GM12878 (cell line): ENCODE results near the gene DCC. TPM values are rescaled to one million over a fixed set of nuclear protein-coding genes. Genes with fewer than 3 reads are reported as not detected.

Experiments
- ATAC-seq: fragments of 200-7000 bp; cut with Tn5 transposase; 3 replicates; pipeline ENCODE4 v1.9.1; 2020; ENCODE audit warnings: mild to moderate bottlenecking, moderate library complexity
- BruUV-seq: library from RNA; stranded (reverse); fragments of 400-500 nt; replicated peaks from 2 replicates; lab custom pipeline; 2021; lab: Mats Ljungman, UMichigan
- CTCF ChIA-PET: fragments of 300-600 bp; sonication (Branson Sonifier 250); formaldehyde crosslinking; extraction: SDS; loops from one replicate; lab custom pipeline; 2021; ENCODE audit warnings: inconsistent platforms; lab: Yijun Ruan, JAX
- POLR2A ChIA-PET: fragments of 350-600 bp; formaldehyde crosslinking; extraction: SDS; loops from one replicate; lab custom pipeline; 2021; ENCODE audit warnings: inconsistent platforms; lab: Charles Lee
- RAD21 ChIA-PET: fragments of 300-600 bp; sonication (Branson Sonifier 250); formaldehyde crosslinking; loops from one replicate; lab custom pipeline; 2023; ENCODE audit warnings: antibody characterized with exemption; ENCODE audit not compliant: unreplicated experiment; lab: Charles Lee
- SMC1A ChIA-PET: fragments of 300-600 bp; sonication (Branson Sonifier 250); formaldehyde crosslinking; loops from one replicate; lab custom pipeline; 2023; ENCODE audit not compliant: unreplicated experiment, uncharacterized antibody; lab: Charles Lee
- DNase-seq: peaks from one replicate; pipeline ENCODE4 v3.0.0-alpha.2; 2011; ENCODE audit warnings: low read depth, low spot score
- FAIRE-seq: peaks from 3 replicates; lab custom pipeline; 2011; peaks lifted over from hg19 to GRCh38; lab: Jason Lieb, UNC
- H2AFZ ChIP-seq: 2 replicates; pipeline ENCODE4 v1.6.0; 2011; ENCODE audit warnings: low read depth, low read length, control low read depth; ENCODE audit not compliant: control insufficient read depth
- H3K27ac ChIP-seq: 2 replicates; pipeline ENCODE4 v1.5.1; 2011; ENCODE audit warnings: control low read depth; ENCODE audit not compliant: control insufficient read depth, insufficient read depth
- H3K27me3 ChIP-seq, 2 experiments: replicated peaks in 1 of 2; 2 replicates each; pipeline versions ENCODE4 v1.6.0 to v1.6.1; 2011; ENCODE audit warnings: low read length in 1 of 2; ENCODE audit not compliant: control insufficient read depth in 2 of 2, insufficient read depth in 2 of 2
- H3K36me3 ChIP-seq, 2 experiments: 2 replicates each; pipeline ENCODE4 v1.5.1; 2011; ENCODE audit warnings: low read length in 1 of 2; ENCODE audit not compliant: control insufficient read depth in 2 of 2, insufficient read depth in 2 of 2
- H3K4me1 ChIP-seq: 2 replicates; pipeline ENCODE4 v1.6.1; 2011; ENCODE audit warnings: mild to moderate bottlenecking, low read length, moderate library complexity, mixed read lengths; ENCODE audit not compliant: control insufficient read depth, insufficient read depth
- H3K4me2 ChIP-seq: 2 replicates; pipeline ENCODE4 v1.6.0; 2011; ENCODE audit warnings: control low read depth; ENCODE audit not compliant: control insufficient read depth, insufficient read depth
- H3K4me3 ChIP-seq: fragments of 200-600 bp; sonication (generic); 2 replicates; pipeline ENCODE4 v1.5.1; 2016
- H3K79me2 ChIP-seq: 2 replicates; pipeline ENCODE4 v1.6.0; 2011; ENCODE audit warnings: low read length; ENCODE audit not compliant: control insufficient read depth, insufficient read depth
- H3K9ac ChIP-seq: 2 replicates; pipeline ENCODE4 v1.8.0; 2011; ENCODE audit warnings: low read length, control low read depth, mixed read lengths; ENCODE audit not compliant: control insufficient read depth, insufficient read depth
- H3K9me3 ChIP-seq: replicated peaks from 3 replicates; pipeline ENCODE4 v1.5.1; 2011; ENCODE audit warnings: mild to moderate bottlenecking, low read length; ENCODE audit not compliant: control insufficient read depth, insufficient read depth
- H4K20me1 ChIP-seq: 2 replicates; pipeline ENCODE4 v1.6.0; 2011; ENCODE audit not compliant: control insufficient read depth, insufficient read depth
- BCL11A ChIP-seq: IDR thresholded peaks from 2 replicates; pipeline ENCODE4 v1.6.1; 2011; ENCODE audit warnings: low read depth, low read length
- DPF2 ChIP-seq: fragments of 450-650 bp; IDR thresholded peaks from 2 replicates; pipeline ENCODE4 v1.6.1; 2017; ENCODE audit warnings: mild to moderate bottlenecking
- EP300 ChIP-seq, 2 experiments: fragments of 150-350 bp in 1 of 2; IDR thresholded peaks; 2 replicates each; pipeline ENCODE4 v1.6.1; 2011 to 2012; ENCODE audit warnings: low read depth in 2 of 2, low read length in 2 of 2, borderline replicate concordance in 1 of 2, improper control_type of control experiment in 1 of 2, inconsistent platforms in 1 of 2; ENCODE audit not compliant: control insufficient read depth in 1 of 2
- GATAD2B ChIP-seq: fragments of 450-650 bp; conservative IDR thresholded peaks from 2 replicates; pipeline ENCODE4 v1.6.1; 2017; ENCODE audit warnings: low read depth, mild to moderate bottlenecking, moderate library complexity
- HDAC6 ChIP-seq: fragments of 200-600 bp; sonication (generic); IDR thresholded peaks from one replicate; pipeline ENCODE4 v1.8.0; 2017; ENCODE audit warnings: antibody characterized with exemption; ENCODE audit not compliant: unreplicated experiment
- IKZF2 ChIP-seq, 2 experiments: fragments of 450-650 bp; IDR thresholded peaks; 2 replicates each; pipeline ENCODE4 v1.6.1; 2017; ENCODE audit warnings: mild to moderate bottlenecking in 2 of 2, moderate library complexity in 2 of 2
- KLF5 ChIP-seq: fragments of 450-650 bp; IDR thresholded peaks from 2 replicates; pipeline ENCODE4 v1.6.1; 2014; ENCODE audit warnings: mild to moderate bottlenecking; ENCODE audit not compliant: partially characterized antibody
- MYB ChIP-seq: fragments of 150-350 bp; IDR thresholded peaks from 2 replicates; pipeline ENCODE4 v1.6.1; 2014; ENCODE audit warnings: mild to moderate bottlenecking, low read depth, low read length, borderline replicate concordance
- PAX5 ChIP-seq: IDR thresholded peaks from 2 replicates; pipeline ENCODE4 v1.6.1; 2011; ENCODE audit warnings: low read depth, low read length, borderline replicate concordance
- RUNX3 ChIP-seq: IDR thresholded peaks from 2 replicates; pipeline ENCODE4 v1.6.1; 2012; ENCODE audit warnings: low read length, inconsistent platforms
- TBL1XR1 ChIP-seq: IDR thresholded peaks from 2 replicates; pipeline ENCODE4 v1.6.1; 2012; ENCODE audit warnings: low read depth, low read length, improper control_type of control experiment
- ZBED1 ChIP-seq: IDR thresholded peaks from 2 replicates; pipeline ENCODE4 v1.6.1; 2016; ENCODE audit warnings: borderline replicate concordance
- ZSCAN29 ChIP-seq: fragments of 450-650 bp; IDR thresholded peaks from 2 replicates; pipeline ENCODE4 v1.6.1; 2017; ENCODE audit warnings: mild to moderate bottlenecking, moderate library complexity
- WGBS: methylation state at CpG from one replicate; pipeline ENCODE4 v1.1.6; 2016; ENCODE audit warnings: low lambda C conversion rate; ENCODE audit not compliant: insufficient replicate concordance, insufficient coverage; ENCODE audit errors: missing lambda C conversion rate; 5-methylcytosine and 5-hydroxymethylcytosine counted together
- in situ Hi-C: fragments of 300-500 bp; cut with MboI; formaldehyde crosslinking; loops from 9 replicates; pipeline ENCODE4 v1.14.3; 2018; ENCODE audit warnings: mixed read lengths
- intact Hi-C: fragments of 100-400 bp; cut with micrococcal nuclease; formaldehyde crosslinking; loops from one replicate; pipeline ENCODE4 v1.14.2; 2022; ENCODE audit not compliant: unreplicated experiment
- polyA plus RNA-seq, 11 experiments: library from polyadenylated mRNA; depleted of rRNA in 4 of 11; unstranded in 6 of 11; stranded (reverse) in 5 of 11; fragments of >200 nt; fragmentation: Nextera tagmentation in 4 of 11; fragmentation: Illumina TruSeq in 1 of 11; extraction: Ambion mirVana in 4 of 11; extraction: Trizol in 1 of 11; gene quantifications; 1 replicate in 1 of 11; 2 replicates in 10 of 11; pipeline versions ENCODE4 v1.2.1 to v1.2.3, GENCODE V29; 2011 to 2016; ENCODE audit warnings: inconsistent platforms in 2 of 11, missing spikeins in 2 of 11, low read depth in 1 of 11
- total RNA-seq, 4 experiments: library from RNA; depleted of rRNA in 3 of 4; stranded (reverse); fragments of >200 nt in 3 of 4; fragmentation: Illumina TruSeq in 1 of 4; extraction: Trizol in 1 of 4; gene quantifications; 2 replicates each; pipeline versions ENCODE4 v1.2.1 to v1.2.3, GENCODE V29; 2013 to 2021
- TF ChIP-seq, protein P1 (sequence below): fragments of 450-650 bp; IDR thresholded peaks from 2 replicates; pipeline ENCODE4 v1.6.1; 2017; ENCODE audit warnings: mild to moderate bottlenecking
- TF ChIP-seq, protein P2 (sequence below): fragments of 450-650 bp; IDR thresholded peaks from 2 replicates; pipeline ENCODE4 v1.6.1; 2014; ENCODE audit warnings: mild to moderate bottlenecking
- TF ChIP-seq, protein P3 (sequence below): IDR thresholded peaks from 2 replicates; pipeline ENCODE4 v1.6.1; 2011; ENCODE audit warnings: mild to moderate bottlenecking, low read depth, low read length, moderate library complexity; ENCODE audit not compliant: insufficient replicate concordance
- TF ChIP-seq, protein P4 (sequence below): IDR thresholded peaks from 2 replicates; pipeline ENCODE4 v1.6.1; 2012; ENCODE audit warnings: low read depth, low read length, improper control_type of control experiment

DCC gene
- total and polyA plus RNA-seq, 10 of the 15 experiments (the other 5 are each of a cell fraction or from before 2014, with no cell fraction given): 0.01 TPM; not detected in 9

DNA sequence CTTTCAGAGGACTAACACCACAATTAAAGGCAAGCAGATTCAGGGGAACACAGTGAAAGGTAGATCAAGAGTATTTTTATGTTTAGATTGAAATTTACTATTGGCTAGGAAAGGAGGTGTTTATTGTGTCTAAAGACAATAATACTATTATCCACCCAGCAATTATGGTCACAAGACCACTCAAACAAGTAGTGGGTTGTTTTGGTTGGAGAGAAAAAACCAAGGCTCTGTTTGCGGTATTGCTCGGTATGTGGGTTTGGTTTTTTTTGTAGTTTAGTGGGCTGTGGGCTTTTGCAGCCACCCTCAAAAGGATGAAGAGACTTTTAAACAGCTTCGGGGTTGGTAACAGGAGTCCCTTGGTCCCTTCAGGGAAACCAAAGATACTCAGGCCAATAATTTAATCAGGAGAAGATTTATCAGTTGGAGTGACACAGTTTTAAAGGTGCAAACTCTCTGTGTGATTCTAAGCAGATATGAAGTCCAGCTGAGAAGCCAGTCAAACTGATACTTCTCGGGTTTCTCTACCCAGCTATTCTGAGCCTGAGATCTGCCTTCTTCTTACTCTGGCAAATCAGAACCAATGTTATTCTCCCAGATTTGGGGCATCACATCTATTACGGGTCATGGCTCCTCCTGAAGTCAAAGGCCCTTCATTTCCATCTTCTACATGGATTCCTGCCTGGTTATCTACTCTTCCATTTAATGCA is 55.3 kb downstream of the DCC start (continued):
- TF ChIP-seq, protein P1, sequence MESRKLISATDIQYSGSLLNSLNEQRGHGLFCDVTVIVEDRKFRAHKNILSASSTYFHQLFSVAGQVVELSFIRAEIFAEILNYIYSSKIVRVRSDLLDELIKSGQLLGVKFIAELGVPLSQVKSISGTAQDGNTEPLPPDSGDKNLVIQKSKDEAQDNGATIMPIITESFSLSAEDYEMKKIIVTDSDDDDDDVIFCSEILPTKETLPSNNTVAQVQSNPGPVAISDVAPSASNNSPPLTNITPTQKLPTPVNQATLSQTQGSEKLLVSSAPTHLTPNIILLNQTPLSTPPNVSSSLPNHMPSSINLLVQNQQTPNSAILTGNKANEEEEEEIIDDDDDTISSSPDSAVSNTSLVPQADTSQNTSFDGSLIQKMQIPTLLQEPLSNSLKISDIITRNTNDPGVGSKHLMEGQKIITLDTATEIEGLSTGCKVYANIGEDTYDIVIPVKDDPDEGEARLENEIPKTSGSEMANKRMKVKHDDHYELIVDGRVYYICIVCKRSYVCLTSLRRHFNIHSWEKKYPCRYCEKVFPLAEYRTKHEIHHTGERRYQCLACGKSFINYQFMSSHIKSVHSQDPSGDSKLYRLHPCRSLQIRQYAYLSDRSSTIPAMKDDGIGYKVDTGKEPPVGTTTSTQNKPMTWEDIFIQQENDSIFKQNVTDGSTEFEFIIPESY: no peak
- TF ChIP-seq DPF2 (0 out of 2 replicates have a peak, but pooled peaks have one; percentile 36), BCL11A (peak; percentile 57; the same call in 1 of the 2 replicates), RUNX3 (peak; percentile 90), IKZF2 (IDR thresholded peaks at IDR 0.05) (peak in 1 of 2 experiments; percentile 18; a peak in 1 of 4 replicates)

DNA sequence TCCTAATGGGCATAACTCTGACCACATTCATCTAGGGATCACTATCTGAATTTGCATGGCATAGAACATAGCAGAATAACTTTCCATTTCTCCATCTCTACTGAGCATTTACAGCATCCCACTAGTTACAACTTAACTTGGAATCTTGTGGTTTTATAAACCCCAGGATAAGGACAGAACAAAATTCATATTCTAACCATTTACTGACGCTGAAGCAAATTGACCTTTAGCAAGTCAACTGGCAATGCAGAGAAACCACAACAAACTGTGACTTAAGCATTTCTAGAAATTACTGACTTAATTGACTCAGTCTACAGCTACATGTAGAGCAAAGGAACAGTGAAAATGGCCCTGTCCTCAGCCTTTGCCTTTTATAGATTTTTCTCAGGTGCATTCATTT is 61.2 kb downstream of the DCC start:
- BruUV-seq: no TSS peak
- no peaks in the 10 kb centered on the region for H3K27me3 ChIP-seq
- RAD21 ChIA-PET: no interaction called here
- FAIRE-seq (no peak), DNase-seq (no peak), ATAC-seq (no peak)
- TF ChIP-seq TBL1XR1 (no peak), EP300 (IDR thresholded peaks at IDR 0.05; ENCODE audit: borderline replicate concordance in 1 of 2, control insufficient read depth in 1 of 2, low read depth in 2 of 2, low read length in 2 of 2) (no peak), KLF5 (no peak), GATAD2B (no peak), HDAC6 (no peak), MYB (no peak), ZBED1 (no peak), ZSCAN29 (no peak), PAX5 (no peak)
- TF ChIP-seq, protein P2, sequence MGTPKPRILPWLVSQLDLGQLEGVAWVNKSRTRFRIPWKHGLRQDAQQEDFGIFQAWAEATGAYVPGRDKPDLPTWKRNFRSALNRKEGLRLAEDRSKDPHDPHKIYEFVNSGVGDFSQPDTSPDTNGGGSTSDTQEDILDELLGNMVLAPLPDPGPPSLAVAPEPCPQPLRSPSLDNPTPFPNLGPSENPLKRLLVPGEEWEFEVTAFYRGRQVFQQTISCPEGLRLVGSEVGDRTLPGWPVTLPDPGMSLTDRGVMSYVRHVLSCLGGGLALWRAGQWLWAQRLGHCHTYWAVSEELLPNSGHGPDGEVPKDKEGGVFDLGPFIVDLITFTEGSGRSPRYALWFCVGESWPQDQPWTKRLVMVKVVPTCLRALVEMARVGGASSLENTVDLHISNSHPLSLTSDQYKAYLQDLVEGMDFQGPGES: no peak
- TF ChIP-seq, protein P3, sequence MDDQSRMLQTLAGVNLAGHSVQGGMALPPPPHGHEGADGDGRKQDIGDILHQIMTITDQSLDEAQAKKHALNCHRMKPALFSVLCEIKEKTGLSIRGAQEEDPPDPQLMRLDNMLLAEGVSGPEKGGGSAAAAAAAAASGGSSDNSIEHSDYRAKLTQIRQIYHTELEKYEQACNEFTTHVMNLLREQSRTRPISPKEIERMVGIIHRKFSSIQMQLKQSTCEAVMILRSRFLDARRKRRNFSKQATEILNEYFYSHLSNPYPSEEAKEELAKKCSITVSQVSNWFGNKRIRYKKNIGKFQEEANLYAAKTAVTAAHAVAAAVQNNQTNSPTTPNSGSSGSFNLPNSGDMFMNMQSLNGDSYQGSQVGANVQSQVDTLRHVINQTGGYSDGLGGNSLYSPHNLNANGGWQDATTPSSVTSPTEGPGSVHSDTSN: no peak
- TF ChIP-seq, protein P4, sequence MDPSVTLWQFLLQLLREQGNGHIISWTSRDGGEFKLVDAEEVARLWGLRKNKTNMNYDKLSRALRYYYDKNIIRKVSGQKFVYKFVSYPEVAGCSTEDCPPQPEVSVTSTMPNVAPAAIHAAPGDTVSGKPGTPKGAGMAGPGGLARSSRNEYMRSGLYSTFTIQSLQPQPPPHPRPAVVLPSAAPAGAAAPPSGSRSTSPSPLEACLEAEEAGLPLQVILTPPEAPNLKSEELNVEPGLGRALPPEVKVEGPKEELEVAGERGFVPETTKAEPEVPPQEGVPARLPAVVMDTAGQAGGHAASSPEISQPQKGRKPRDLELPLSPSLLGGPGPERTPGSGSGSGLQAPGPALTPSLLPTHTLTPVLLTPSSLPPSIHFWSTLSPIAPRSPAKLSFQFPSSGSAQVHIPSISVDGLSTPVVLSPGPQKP: no peak
- H3K36me3 ChIP-seq: no peaks in the 10 kb centered on the region
- H2AFZ ChIP-seq: no peak overlapping the region
- POLR2A ChIA-PET: no interaction called here
- H3K27ac ChIP-seq: no peak overlapping the region
- no peaks in the 10 kb centered on the region for H4K20me1 ChIP-seq
- CTCF ChIA-PET: no interaction called here
- WGBS: 53% methylated on average over 1 of the region's 1 CpG
- H3K79me2 ChIP-seq: no peaks in the 10 kb centered on the region
- no peak overlapping the region for H3K4me3 ChIP-seq
- SMC1A ChIA-PET: no interaction called here
- H3K9ac ChIP-seq: no peak overlapping the region
- no peaks in the 10 kb centered on the region for H3K9me3 ChIP-seq
- in situ Hi-C loops (no loop called here), intact Hi-C loops (no loop called here)
- H3K4me1 ChIP-seq: no peaks in the 10 kb centered on the region
- H3K4me2 ChIP-seq: no peak overlapping the region
